Heart left ventricle (tissue), 13 donors: ENCODE data around the gene SCN9A.

Experiments
- CTCF ChIP-seq, 12 donors: fragments of 200-600 bp; sonication (generic) in 4 of 12; IDR thresholded peaks; one replicate each; pipeline versions ENCODE4 v1.5.0 to v1.8.0; 2018 to 2022; ENCODE audit warnings: antibody characterized with exemption in 12 of 12, mild to moderate bottlenecking in 5 of 12
- POLR2A ChIP-seq, 2 donors: fragments of 450-650 bp; IDR thresholded peaks; one replicate each; pipeline ENCODE4 v1.6.1; 2017; ENCODE audit warnings: antibody characterized with exemption in 2 of 2, mild to moderate bottlenecking in 2 of 2, moderate library complexity in 2 of 2
- donor health status: ischemic (EF 13 %, LVEDD 7.1; RV severe dilation, severe dysfunction).
- donor health status: DM: no; HTN: yes; CAD: no.
- donor health status: DM: no; HTN: no; CAD: no.
- donor health status: ischemic (EF 25% LVEDD 6.9; RV normal size, moderate dysfunction).
- donor health status: ischemic (EF 25% LVEDD 5.7; RV mildly dilated, moderate dysfunction).
- donor health status: ischemic (EF 35%, LVEDD 5.7; RV mildly dilated, moderate dysfunction).
- donor health status: nonischemic (EF 11% LVEDD 7.7; RV severe dilation, severe dysfunction).
- donor health status: DM: yes; HTN: yes; CAD: no.
- donor health status: PGD.
- donor health status: ischemic (EF 29% LVEDD 5.4; RV normal size, mild dysfunction).
- donor health status: nonischemic (EF 23%, LVEDD 6.1; RV moderate dilation, normal function).

GRCh38 chr2:166148500-166149400 is 227.0 kb downstream of the SCN9A start:
- no peak for TF ChIP-seq CTCF (IDR thresholded peaks at IDR 0.05)
- no peak for TF ChIP-seq POLR2A (IDR thresholded peaks at IDR 0.05)
